Caco-2 (cell line): ENCODE results near the gene G6PC3. TPM values are rescaled to one million over a fixed set of nuclear protein-coding genes. Genes with fewer than 3 reads are reported as not detected.

Experiments
- BruUV-seq: library from RNA; stranded (reverse); fragments of 400-500 nt; replicated peaks from 2 replicates; lab custom pipeline; 2021; lab: Mats Ljungman, UMichigan
- CTCF ChIA-PET: fragments of 300-600 bp; sonication (Branson Sonifier 250); formaldehyde crosslinking; loops from one replicate; lab custom pipeline; 2022; ENCODE audit warnings: antibody characterized with exemption; lab: Charles Lee
- POLR2A ChIA-PET: fragments of 300-600 bp; sonication (Branson Sonifier 250); formaldehyde crosslinking; loops from one replicate; lab custom pipeline; 2022; ENCODE audit warnings: antibody characterized with exemption; lab: Charles Lee
- DNase-seq, 2 experiments: peaks; one replicate each; pipeline versions ENCODE4 v3.0.0 to v3.0.0-alpha.2; 2020 to 2022
- H3K27me3 ChIP-seq: replicated peaks from 2 replicates; pipeline ENCODE4 v1.6.0; 2011; ENCODE audit warnings: low read length; ENCODE audit not compliant: control insufficient read depth, insufficient read depth
- H3K36me3 ChIP-seq: 2 replicates; pipeline ENCODE4 v1.5.1; 2011; ENCODE audit warnings: low read length; ENCODE audit not compliant: control insufficient read depth, insufficient read depth
- H3K4me1 ChIP-seq: fragments of 250-450 bp; sonication (Bioruptor Pico); 2 replicates; pipeline ENCODE4 v1.5.1; 2020; ENCODE audit warnings: mild to moderate bottlenecking
- H3K4me3 ChIP-seq: 2 replicates; pipeline ENCODE4 v1.5.1; 2011; ENCODE audit warnings: low read depth, mild to moderate bottlenecking, control low read depth, low read length
- H3K9me3 ChIP-seq: fragments of 250-450 bp; sonication (Bioruptor Pico); 2 replicates; pipeline ENCODE4 v1.5.1; 2020; ENCODE audit warnings: mild to moderate bottlenecking, moderate library complexity
- H3K27ac Mint-ChIP-seq: one replicate; pipeline ENCODE4 v1.8.0; 2022; ENCODE audit warnings: mixed read lengths; ENCODE audit not compliant: unreplicated experiment
- H3K27me3 Mint-ChIP-seq: one replicate; pipeline ENCODE4 v1.8.0; 2022; ENCODE audit warnings: mixed read lengths; ENCODE audit not compliant: insufficient read depth, unreplicated experiment
- H3K36me3 Mint-ChIP-seq: one replicate; pipeline ENCODE4 v1.8.0; 2022; ENCODE audit warnings: mild to moderate bottlenecking, mixed read lengths; ENCODE audit not compliant: insufficient read depth, unreplicated experiment
- H3K4me1 Mint-ChIP-seq: one replicate; pipeline ENCODE4 v1.8.0; 2022; ENCODE audit warnings: low read depth, mixed read lengths; ENCODE audit not compliant: unreplicated experiment
- H3K4me3 Mint-ChIP-seq: one replicate; pipeline ENCODE4 v1.8.0; 2022; ENCODE audit warnings: mild to moderate bottlenecking, moderate library complexity, mixed read lengths; ENCODE audit not compliant: unreplicated experiment
- H3K9me3 Mint-ChIP-seq: one replicate; pipeline ENCODE4 v1.8.0; 2022; ENCODE audit warnings: mixed read lengths; ENCODE audit not compliant: unreplicated experiment
- CTCF ChIP-seq, 2 experiments: fragments of 200-600 bp in 1 of 2; IDR thresholded peaks; 1 replicate in 1 of 2; 2 replicates in 1 of 2; pipeline versions ENCODE4 v1.5.1 to v1.8.0; 2011 to 2022; ENCODE audit warnings: antibody characterized with exemption in 1 of 2, control low read depth in 1 of 2, inconsistent platforms in 1 of 2, low read depth in 1 of 2, low read length in 1 of 2, mild to moderate bottlenecking in 1 of 2, moderate library complexity in 1 of 2; ENCODE audit not compliant: insufficient read depth in 1 of 2, severe bottlenecking in 1 of 2, unreplicated experiment in 1 of 2
- intact Hi-C: fragments of 100-400 bp; cut with micrococcal nuclease; formaldehyde crosslinking; loops from one replicate; pipeline ENCODE4 v1.10.0; 2022; ENCODE audit not compliant: unreplicated experiment
- total RNA-seq: library from RNA; stranded (reverse); gene quantifications from 2 replicates; pipeline ENCODE4 v1.2.3, GENCODE V29; 2022

Gene G6PC3
- total RNA-seq, 1 experiment from 2014 or later, result 60.1 TPM

GRCh38 chr17:44085908-44086307 is 15.4 kb downstream of the G6PC3 start:
- Histone ChIP-seq H3K9me3 (no peaks in the 10 kb centered on the region), H3K4me3 (no peak overlapping the region), H3K27me3 (no peaks in the 10 kb centered on the region), H3K36me3 (no peaks in the 10 kb centered on the region; the same call in 1 of the 2 replicates), H3K4me1 (peaks cover 25% of the 10 kb centered on the region)
- H3K4me1 Mint-ChIP-seq, result peaks cover 14% of the 10 kb centered on the region
- no peaks in the 10 kb centered on the region for H3K27me3 Mint-ChIP-seq
- intact Hi-C loops, result no loop called here
- ChIA-PET CTCF (interaction anchor here (1.3 to 1.5 kb wide), 2 partner anchors 17 to 30 kb away, joined by 3 to 7 read pairs; no protein-coding TSS in a partner anchor), POLR2A (no interaction called here)
- no TSS peak for BruUV-seq
- DNase-seq, result no peak
- H3K9me3 Mint-ChIP-seq, result no peaks in the 10 kb centered on the region
- peak overlapping the region; percentile 59 for H3K27ac Mint-ChIP-seq
- no peak for TF ChIP-seq CTCF (IDR thresholded peaks at IDR 0.05; ENCODE audit: insufficient read depth in 1 of 2, low read depth in 1 of 2, low read length in 1 of 2, severe bottlenecking in 1 of 2, unreplicated experiment in 1 of 2)
- H3K4me3 Mint-ChIP-seq, result no peak overlapping the region
- peaks cover 36% of the 10 kb centered on the region for H3K36me3 Mint-ChIP-seq

- peak overlapping the region; percentile 38 for H3K4me3 Mint-ChIP-seq
Measured at GRCh38 chr17:44086364-44087311, 16.1 kb downstream of the G6PC3 start.

More at GRCh38 chr17:44086364-44087311, 16.1 kb downstream of the G6PC3 start:
- H3K27me3 Mint-ChIP-seq, result no peaks in the 10 kb centered on the region
- no peaks in the 10 kb centered on the region for H3K9me3 Mint-ChIP-seq
- Histone ChIP-seq H3K36me3 (no peaks in the 10 kb centered on the region; the same call in 1 of the 2 replicates), H3K4me3 (no peak overlapping the region), H3K4me1 (peaks cover 25% of the 10 kb centered on the region), H3K9me3 (no peaks in the 10 kb centered on the region), H3K27me3 (no peaks in the 10 kb centered on the region)
- peaks cover 14% of the 10 kb centered on the region for H3K4me1 Mint-ChIP-seq
- DNase-seq, result peak; percentile 44 to 65
- intact Hi-C loops, result no loop called here
- ChIA-PET POLR2A (interaction anchor here (1.1 kb wide), 1 partner anchor 21 kb away, joined by 3 read pairs; no protein-coding TSS in a partner anchor), CTCF (interaction anchor here (0.6 to 1.6 kb wide), 7 partner anchors 16 to 43 kb away, joined by 3 to 7 read pairs (median 3); partner anchors contain the start of gene HDAC5)
- TF ChIP-seq CTCF (IDR thresholded peaks at IDR 0.05; ENCODE audit: insufficient read depth in 1 of 2, low read depth in 1 of 2, low read length in 1 of 2, severe bottlenecking in 1 of 2, unreplicated experiment in 1 of 2), result no peak
- H3K27ac Mint-ChIP-seq, result peak overlapping the region; percentile 59
- H3K36me3 Mint-ChIP-seq, result peaks cover 36% of the 10 kb centered on the region
- no TSS peak for BruUV-seq
